HEK293 (cell line): ENCODE measurements around the gene FTL.

ENCODE experiments used
- CTCF ChIA-PET: fragments of 350-600 bp; formaldehyde crosslinking; extraction: SDS; loops from one replicate; lab custom pipeline; 2021; ENCODE audit warnings: antibody characterized with exemption; lab: Yijun Ruan, JAX
- POLR2A ChIA-PET: fragments of 300-600 bp; formaldehyde crosslinking; extraction: SDS; loops from one replicate; lab custom pipeline; 2020; ENCODE audit warnings: antibody characterized with exemption, inconsistent platforms; lab: Yijun Ruan, JAX
- H3K27ac ChIP-seq: fragments of 200-500 bp; sonication (Bioruptor generic); 2 replicates; pipeline ENCODE4 v1.5.1; 2014; ENCODE audit warnings: low read depth, low read length, control low read depth, inconsistent platforms; ENCODE audit errors: extremely low read depth
- H3K36me3 ChIP-seq, 2 experiments: fragments of 200-500 bp in 1 of 2; sonication (Bioruptor generic) in 1 of 2; 1 replicate in 1 of 2; 2 replicates in 1 of 2; pipeline ENCODE4 v1.5.1; 2014 to 2017; ENCODE audit warnings: inconsistent platforms in 2 of 2, low read length in 2 of 2; ENCODE audit not compliant: control insufficient read depth in 2 of 2, insufficient read depth in 1 of 2
- H3K4me1 ChIP-seq: fragments of 200-500 bp; sonication (Bioruptor generic); 2 replicates; pipeline ENCODE4 v1.5.1; 2014; ENCODE audit warnings: mild to moderate bottlenecking, low read length, inconsistent platforms; ENCODE audit not compliant: control insufficient read depth, insufficient read depth
- H3K4me3 ChIP-seq: 2 replicates; pipeline ENCODE4 v1.5.1; 2011; ENCODE audit warnings: low read depth, mild to moderate bottlenecking, control low read depth, low read length, moderate library complexity
- H3K9me3 ChIP-seq: fragments of 200-500 bp; sonication (Bioruptor generic); 2 replicates; pipeline ENCODE4 v1.5.1; 2014; ENCODE audit warnings: low read depth, low read length, inconsistent platforms; ENCODE audit not compliant: control insufficient read depth, insufficient read depth
- EGR2 ChIP-seq: fragments of 450-650 bp; formaldehyde crosslinking; IDR thresholded peaks from 2 replicates; pipeline ENCODE4 v1.5.1; 2016; ENCODE audit warnings: low read depth, missing biosample characterization, missing genetic modification characterization
- HOXA7 ChIP-seq: sonication (generic); formaldehyde crosslinking; IDR thresholded peaks from 2 replicates; pipeline ENCODE4 v1.8.1; 2022; ENCODE audit warnings: missing genetic modification reagents, borderline replicate concordance
- HOXC10 ChIP-seq: sonication (generic); formaldehyde crosslinking; IDR thresholded peaks from 2 replicates; pipeline ENCODE4 v1.8.1; 2023; ENCODE audit warnings: mild to moderate bottlenecking, missing genetic modification reagents
- KLF8 ChIP-seq: fragments of 450-650 bp; formaldehyde crosslinking; IDR thresholded peaks from 2 replicates; pipeline ENCODE4 v1.5.1; 2016; ENCODE audit warnings: missing biosample characterization, missing genetic modification characterization
- MEIS1 ChIP-seq: sonication (generic); formaldehyde crosslinking; IDR thresholded peaks from 2 replicates; pipeline ENCODE4 v1.8.1; 2022; ENCODE audit warnings: missing genetic modification reagents, mild to moderate bottlenecking, borderline replicate concordance
- OSR2 ChIP-seq: fragments of 450-650 bp; formaldehyde crosslinking; IDR thresholded peaks from 2 replicates; pipeline ENCODE4 v1.5.1; 2016; ENCODE audit warnings: missing biosample characterization, missing genetic modification characterization
- WT1 ChIP-seq: fragments of 450-650 bp; formaldehyde crosslinking; IDR thresholded peaks from 2 replicates; pipeline ENCODE4 v1.5.1; 2016; ENCODE audit warnings: missing biosample characterization, missing genetic modification characterization
- ZBTB17 ChIP-seq: fragments of 450-650 bp; formaldehyde crosslinking; IDR thresholded peaks from 2 replicates; pipeline ENCODE4 v1.5.1; 2016; ENCODE audit warnings: missing biosample characterization, missing genetic modification characterization
- ZNF138 ChIP-seq: fragments of 450-650 bp; formaldehyde crosslinking; IDR thresholded peaks from 2 replicates; pipeline ENCODE4 v1.5.1; 2016; ENCODE audit warnings: missing biosample characterization, missing genetic modification characterization, borderline replicate concordance
- ZNF175 ChIP-seq: fragments of 450-650 bp; formaldehyde crosslinking; IDR thresholded peaks from 2 replicates; pipeline ENCODE4 v1.5.1; 2016; ENCODE audit warnings: missing biosample characterization, missing genetic modification characterization
- ZNF214 ChIP-seq: fragments of 450-650 bp; formaldehyde crosslinking; IDR thresholded peaks from 2 replicates; pipeline ENCODE4 v1.5.1; 2017; ENCODE audit warnings: missing biosample characterization, mild to moderate bottlenecking, missing genetic modification characterization, borderline replicate concordance
- ZNF23 ChIP-seq: fragments of 450-650 bp; formaldehyde crosslinking; IDR thresholded peaks from 2 replicates; pipeline ENCODE4 v1.5.1; 2016; ENCODE audit warnings: missing biosample characterization, missing genetic modification characterization, borderline replicate concordance
- ZNF394 ChIP-seq: fragments of 450-650 bp; formaldehyde crosslinking; IDR thresholded peaks from 2 replicates; pipeline ENCODE4 v1.5.1; 2016; ENCODE audit warnings: missing biosample characterization, missing genetic modification characterization, mild to moderate bottlenecking, moderate library complexity, borderline replicate concordance
- ZNF510 ChIP-seq: fragments of 450-650 bp; formaldehyde crosslinking; IDR thresholded peaks from 2 replicates; pipeline ENCODE4 v1.5.1; 2018; ENCODE audit warnings: mild to moderate bottlenecking, missing genetic modification characterization, missing biosample characterization; ENCODE audit not compliant: insufficient replicate concordance
- ZNF514 ChIP-seq: fragments of 450-650 bp; formaldehyde crosslinking; IDR thresholded peaks from 2 replicates; pipeline ENCODE4 v1.5.1; 2016; ENCODE audit warnings: missing biosample characterization, missing genetic modification characterization
- ZNF555 ChIP-seq: fragments of 450-650 bp; formaldehyde crosslinking; conservative IDR thresholded peaks from 2 replicates; pipeline ENCODE4 v1.5.1; 2017; ENCODE audit warnings: missing biosample characterization, mild to moderate bottlenecking, missing genetic modification characterization, inconsistent platforms
- ZNF585B ChIP-seq: fragments of 450-650 bp; formaldehyde crosslinking; IDR thresholded peaks from 2 replicates; pipeline ENCODE4 v1.5.1; 2016; ENCODE audit warnings: missing biosample characterization, missing genetic modification characterization
- ZNF707 ChIP-seq: fragments of 450-650 bp; formaldehyde crosslinking; IDR thresholded peaks from 2 replicates; pipeline ENCODE4 v1.5.1; 2016; ENCODE audit warnings: missing biosample characterization, missing genetic modification characterization
- ZNF76 ChIP-seq: fragments of 450-650 bp; formaldehyde crosslinking; IDR thresholded peaks from 2 replicates; pipeline ENCODE4; 2016; ENCODE audit warnings: low read depth, missing biosample characterization, missing genetic modification characterization, borderline replicate concordance
- ZNF777 ChIP-seq: fragments of 450-650 bp; formaldehyde crosslinking; IDR thresholded peaks from 2 replicates; pipeline ENCODE4 v1.5.1; 2017; ENCODE audit warnings: missing biosample characterization, missing genetic modification characterization, borderline replicate concordance
- ZNF792 ChIP-seq: fragments of 450-650 bp; formaldehyde crosslinking; IDR thresholded peaks from 2 replicates; pipeline ENCODE4 v1.5.1; 2016; ENCODE audit warnings: missing biosample characterization, missing genetic modification characterization
- TF ChIP-seq, protein P1 (sequence below): fragments of 450-650 bp; formaldehyde crosslinking; IDR thresholded peaks from 2 replicates; pipeline ENCODE4 v1.5.1; 2016; ENCODE audit warnings: missing biosample characterization, missing genetic modification characterization

The FTL gene

DNA sequence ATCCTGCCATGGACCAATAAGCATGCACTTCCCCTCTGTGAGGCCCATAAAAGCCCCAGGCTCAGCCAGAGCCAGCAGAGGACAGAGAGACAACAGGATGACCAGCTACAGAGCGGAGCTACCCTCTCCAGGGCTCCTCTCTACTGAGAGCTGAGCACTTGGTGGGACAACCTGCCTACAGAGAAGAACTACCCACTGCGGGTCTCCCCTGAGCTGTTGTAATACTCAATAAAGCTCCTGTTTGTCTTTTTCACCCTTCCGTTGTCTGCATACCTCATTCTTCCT lies 17.9 kb upstream of the FTL start:
- Histone ChIP-seq H3K4me1 (no peaks in the 10 kb centered on the region), H3K4me3 (no peak overlapping the region), H3K9me3 (no peaks in the 10 kb centered on the region), H3K36me3 (no peaks in the 10 kb centered on the region), H3K27ac (no peak overlapping the region)
- ChIA-PET CTCF (no interaction called here), POLR2A (no interaction called here)
- TF ChIP-seq ZNF555 (tag by site-specific recombination) (no peak), ZNF514 (tag by site-specific recombination) (no peak), KLF8 (no peak), ZNF175 (tag by site-specific recombination) (no peak), EGR2 (no peak), ZNF138 (no peak), ZNF76 (tag by site-specific recombination) (no peak), ZNF23 (no peak), ZNF707 (tag by site-specific recombination) (no peak), ZNF792 (tag by site-specific recombination) (no peak), HOXA7 (CRISPR knock-in tag) (no peak), WT1 (tag by site-specific recombination) (no peak), ZBTB17 (tag by site-specific recombination) (no peak), ZNF214 (tag by site-specific recombination) (no peak), HOXC10 (CRISPR knock-in tag) (no peak)
- TF ChIP-seq, protein P1, sequence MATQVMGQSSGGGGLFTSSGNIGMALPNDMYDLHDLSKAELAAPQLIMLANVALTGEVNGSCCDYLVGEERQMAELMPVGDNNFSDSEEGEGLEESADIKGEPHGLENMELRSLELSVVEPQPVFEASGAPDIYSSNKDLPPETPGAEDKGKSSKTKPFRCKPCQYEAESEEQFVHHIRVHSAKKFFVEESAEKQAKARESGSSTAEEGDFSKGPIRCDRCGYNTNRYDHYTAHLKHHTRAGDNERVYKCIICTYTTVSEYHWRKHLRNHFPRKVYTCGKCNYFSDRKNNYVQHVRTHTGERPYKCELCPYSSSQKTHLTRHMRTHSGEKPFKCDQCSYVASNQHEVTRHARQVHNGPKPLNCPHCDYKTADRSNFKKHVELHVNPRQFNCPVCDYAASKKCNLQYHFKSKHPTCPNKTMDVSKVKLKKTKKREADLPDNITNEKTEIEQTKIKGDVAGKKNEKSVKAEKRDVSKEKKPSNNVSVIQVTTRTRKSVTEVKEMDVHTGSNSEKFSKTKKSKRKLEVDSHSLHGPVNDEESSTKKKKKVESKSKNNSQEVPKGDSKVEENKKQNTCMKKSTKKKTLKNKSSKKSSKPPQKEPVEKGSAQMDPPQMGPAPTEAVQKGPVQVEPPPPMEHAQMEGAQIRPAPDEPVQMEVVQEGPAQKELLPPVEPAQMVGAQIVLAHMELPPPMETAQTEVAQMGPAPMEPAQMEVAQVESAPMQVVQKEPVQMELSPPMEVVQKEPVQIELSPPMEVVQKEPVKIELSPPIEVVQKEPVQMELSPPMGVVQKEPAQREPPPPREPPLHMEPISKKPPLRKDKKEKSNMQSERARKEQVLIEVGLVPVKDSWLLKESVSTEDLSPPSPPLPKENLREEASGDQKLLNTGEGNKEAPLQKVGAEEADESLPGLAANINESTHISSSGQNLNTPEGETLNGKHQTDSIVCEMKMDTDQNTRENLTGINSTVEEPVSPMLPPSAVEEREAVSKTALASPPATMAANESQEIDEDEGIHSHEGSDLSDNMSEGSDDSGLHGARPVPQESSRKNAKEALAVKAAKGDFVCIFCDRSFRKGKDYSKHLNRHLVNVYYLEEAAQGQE, result no peak

DNA sequence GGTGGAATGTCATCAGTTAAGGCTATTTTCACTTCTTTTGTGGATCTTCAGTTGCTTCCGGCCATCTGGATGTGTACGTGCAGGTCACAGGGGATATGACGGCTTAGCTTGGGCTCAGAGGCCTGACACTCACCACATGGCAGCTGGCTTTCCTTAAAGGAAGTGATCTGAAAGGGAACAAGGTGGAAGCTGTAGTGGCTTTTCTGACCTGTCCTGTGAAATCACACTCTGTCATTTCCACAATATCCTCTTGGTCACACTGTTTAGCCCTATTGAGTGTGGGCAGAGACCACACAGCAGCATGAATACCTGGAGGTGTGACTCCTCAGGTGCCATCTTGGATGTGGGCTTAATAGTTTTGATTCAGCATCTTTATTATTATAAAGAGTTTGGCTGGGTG lies 14.9 kb upstream of the FTL start:
- H3K9me3 ChIP-seq, result no peaks in the 10 kb centered on the region
- H3K36me3 ChIP-seq, result no peaks in the 10 kb centered on the region
- ChIA-PET POLR2A (no interaction called here), CTCF (interaction anchor here (0.6 kb wide), 1 partner anchor 262 kb away, joined by 4 read pairs; no protein-coding TSS in a partner anchor)
- no peak overlapping the region for H3K4me3 ChIP-seq
- TF ChIP-seq ZNF792 (tag by site-specific recombination), result no peak
- no peak for TF ChIP-seq ZNF585B (tag by site-specific recombination)
- no peak for TF ChIP-seq ZNF777
- TF ChIP-seq ZNF510 (tag by site-specific recombination), result no peak
- no peak overlapping the region for H3K27ac ChIP-seq
- peaks cover under 1% of the 10 kb centered on the region for H3K4me1 ChIP-seq

DNA sequence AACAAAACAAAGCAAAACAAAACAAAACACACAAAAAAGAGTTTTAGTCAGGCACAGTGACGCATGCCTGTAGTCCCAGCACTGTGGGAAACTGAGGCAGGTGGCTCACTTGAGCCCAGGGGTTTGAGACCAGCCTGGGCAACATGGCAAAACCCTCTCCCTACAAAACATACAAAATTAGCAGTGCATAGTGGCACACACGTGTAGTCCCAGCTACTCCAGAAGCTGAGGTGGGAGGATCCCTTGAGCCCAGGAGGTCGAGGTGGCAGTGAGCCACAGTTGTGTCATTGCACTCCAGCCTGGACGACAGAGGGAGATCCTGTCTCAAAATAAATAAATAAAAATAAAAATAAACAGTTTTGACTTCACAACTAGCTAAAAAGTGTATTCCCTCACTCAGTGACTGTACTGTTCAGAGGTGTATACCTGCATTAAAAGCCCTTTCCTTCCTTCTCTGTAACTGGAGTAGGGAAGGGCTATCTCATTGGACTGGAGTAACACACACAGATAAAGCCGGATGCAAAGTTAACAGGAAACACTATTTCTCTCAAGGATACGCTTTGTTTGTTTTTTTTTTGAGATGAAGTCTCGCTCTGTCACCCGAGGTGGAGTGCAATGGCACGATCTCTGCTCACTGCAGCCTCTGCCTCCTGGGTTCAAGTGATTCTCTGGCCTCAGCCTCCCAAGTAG lies 14.1 kb upstream of the FTL start:
- no peaks in the 10 kb centered on the region for H3K9me3 ChIP-seq
- no peak overlapping the region for H3K4me3 ChIP-seq
- CTCF ChIA-PET, result interaction anchor here (0.6 to 1.2 kb wide), 2 partner anchors 20 to 117 kb away, joined by 3 read pairs; no protein-coding TSS in a partner anchor
- POLR2A ChIA-PET, result interaction anchor here (0.8 kb wide), 1 partner anchor 28 kb away, joined by 3 read pairs; no protein-coding TSS in a partner anchor
- H3K27ac ChIP-seq, result no peak overlapping the region
- peak; percentile 51; the same call in 1 of the 2 replicates for TF ChIP-seq ZNF394 (tag by site-specific recombination)
- no peak for TF ChIP-seq MEIS1
- 0 out of 2 replicates have a peak, but pooled peaks have one; percentile 10 for TF ChIP-seq OSR2
- H3K36me3 ChIP-seq, result peaks cover 0 to 6% of the 10 kb centered on the region in 2 experiments; a peak in 1 of 3 replicates
- H3K4me1 ChIP-seq, result peaks cover 5% of the 10 kb centered on the region
